ENCODE measurements around the gene STAT4.

STAT4 gene

GRCh38 chr2:191173206-191173605 is 22.4 kb upstream of the STAT4 start:
- DNase-seq: no peak

GRCh38 chr2:191171708-191172355 is 21.0 kb upstream of the STAT4 start:
- DNase-seq: no peak

GRCh38 chr2:191171286-191171685 is 20.5 kb upstream of the STAT4 start:
- DNase-seq: no peak

GRCh38 chr2:191170773-191171172 is 20.0 kb upstream of the STAT4 start:
- no peak for DNase-seq

GRCh38 chr2:191170301-191170636 is 19.5 kb upstream of the STAT4 start:
- no peak for DNase-seq

- DNase-seq: no peak
These were observed 18.9 kb upstream of the STAT4 start for GRCh38 chr2:191169456-191170300.

- no peak for DNase-seq
These were observed 17.0 kb upstream of the STAT4 start for GRCh38 chr2:191167766-191168165.

- DNase-seq: no peak
These were observed 16.1 kb upstream of the STAT4 start for GRCh38 chr2:191166756-191167445.

GRCh38 chr2:191166111-191166755 is 15.4 kb upstream of the STAT4 start:
- DNase-seq: no peak

GRCh38 chr2:191165176-191165643 is 14.4 kb upstream of the STAT4 start:
- peak; percentile 30 for DNase-seq

- DNase-seq: no peak
These were observed 8.0 kb upstream of the STAT4 start for GRCh38 chr2:191158747-191159146.

GRCh38 chr2:191158193-191158592 is 7.4 kb upstream of the STAT4 start:
- DNase-seq: no peak

GRCh38 chr2:191155608-191156071 is 4.8 kb upstream of the STAT4 start:
- no peak for DNase-seq

- no peak for DNase-seq
These were observed 2.9 kb upstream of the STAT4 start for GRCh38 chr2:191153716-191154115.

GRCh38 chr2:191152482-191153240 is 1.9 kb upstream of the STAT4 start:
- DNase-seq: no peak

- DNase-seq: no peak
These were observed 537 bp upstream of the STAT4 start for GRCh38 chr2:191151331-191151730.

- no peak for DNase-seq
These were observed 579 bp downstream of the STAT4 start for GRCh38 chr2:191150230-191150599.

GRCh38 chr2:191149391-191149790 is 1.4 kb downstream of the STAT4 start:
- no peak for DNase-seq

GRCh38 chr2:191148791-191149190 is 2.0 kb downstream of the STAT4 start:
- no peak for DNase-seq

GRCh38 chr2:191148281-191148680 is 2.5 kb downstream of the STAT4 start:
- DNase-seq: no peak

- no peak for DNase-seq
These were observed 4.9 kb downstream of the STAT4 start for GRCh38 chr2:191145769-191146471.

GRCh38 chr2:191144217-191144616 is 6.6 kb downstream of the STAT4 start:
- DNase-seq: no peak
